OCI-LY3 (cell line): ENCODE measurements around the gene ATP7A.

Experiments used
- CTCF ChIP-seq: fragments of 200-600, 300-600 bp; sonication (generic); IDR thresholded peaks from 2 replicates; pipeline ENCODE4 v1.5.1; 2014; ENCODE audit warnings: antibody characterized with exemption, low read length, low read depth
- EZH2phosphoT487 ChIP-seq: fragments of 200-600 bp; shearing (Covaris generic); IDR thresholded peaks from 2 replicates; pipeline ENCODE4 v1.6.1; 2018; ENCODE audit warnings: antibody characterized with exemption, mixed run types, low read depth

DNA sequence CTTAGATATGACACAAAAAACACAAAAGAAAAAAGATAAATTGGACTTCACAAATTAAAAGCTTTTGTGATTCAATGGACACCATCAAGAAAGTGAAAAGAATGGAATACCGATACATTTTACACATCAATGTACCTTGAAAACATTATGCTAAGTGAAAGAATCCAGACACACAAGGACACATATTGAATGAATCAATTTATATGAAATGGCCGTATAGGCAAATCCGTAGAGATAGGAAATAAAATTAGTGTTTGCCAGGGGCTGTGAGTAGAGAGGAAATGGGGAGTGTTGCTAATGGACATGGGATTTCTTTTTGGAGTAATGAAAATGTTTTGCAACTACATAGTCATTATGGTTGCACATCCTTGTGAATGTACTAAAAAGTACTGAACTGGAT, 55.9 kb downstream of the ATP7A start:
- TF ChIP-seq CTCF (no peak), EZH2phosphoT487 (no peak)
